ENCODE results near the gene HSPA14. TPM values are rescaled to one million over a fixed set of nuclear protein-coding genes. Genes with fewer than 3 reads are reported as not detected.
"Not testable (repeated sequence)": the region's sequence is repeated elsewhere in the genome, so short reads cannot be mapped to it uniquely, and the experiment has no call there.

The HSPA14 gene
- total RNA-seq, 6 experiments from 2014 or later = 10.7 to 13.7 (median 13.3) TPM

GRCh38 chr10:14855453-14855852 is 17.3 kb downstream of the HSPA14 start:
- no peak for DNase-seq
- H3K36me3 Mint-ChIP-seq (ENCODE audit: low read depth) = peaks cover 6% of the 10 kb centered on the region; the same call in 1 of the 2 replicates
- H3K4me1 Mint-ChIP-seq (ENCODE audit: low read depth) = no peaks in the 10 kb centered on the region
- H3K9me3 Mint-ChIP-seq = no peaks in the 10 kb centered on the region
- H3K27me3 Mint-ChIP-seq (ENCODE audit: insufficient read depth) = no peaks in the 10 kb centered on the region
- no peak overlapping the region for H3K4me3 Mint-ChIP-seq
- no peak overlapping the region for H3K27ac Mint-ChIP-seq
- TF ChIP-seq CTCF (IDR thresholded peaks at IDR 0.05) = no peak

- TF ChIP-seq CTCF (IDR thresholded peaks at IDR 0.05) = no peak
- no peak for DNase-seq
- H3K27me3 Mint-ChIP-seq (ENCODE audit: insufficient read depth) = no peaks in the 10 kb centered on the region
- H3K36me3 Mint-ChIP-seq (ENCODE audit: low read depth) = peaks cover 6% of the 10 kb centered on the region; the same call in 1 of the 2 replicates
- H3K4me3 Mint-ChIP-seq = no peak overlapping the region
- H3K27ac Mint-ChIP-seq = no peak overlapping the region
- H3K9me3 Mint-ChIP-seq = no peaks in the 10 kb centered on the region
- no peaks in the 10 kb centered on the region for H3K4me1 Mint-ChIP-seq (ENCODE audit: low read depth)
Observed at GRCh38 chr10:14858338-14858960, 20.3 kb downstream of the HSPA14 start.

GRCh38 chr10:14859043-14859442 is 20.9 kb downstream of the HSPA14 start:
- Mint-ChIP-seq H3K27ac (no peak overlapping the region), H3K36me3 (ENCODE audit: low read depth) (peaks cover 6% of the 10 kb centered on the region; the same call in 1 of the 2 replicates), H3K9me3 (no peaks in the 10 kb centered on the region), H3K4me1 (ENCODE audit: low read depth) (no peaks in the 10 kb centered on the region), H3K4me3 (no peak overlapping the region), H3K27me3 (ENCODE audit: insufficient read depth) (no peaks in the 10 kb centered on the region)
- DNase-seq = no peak
- no peak for TF ChIP-seq CTCF (IDR thresholded peaks at IDR 0.05)

GRCh38 chr10:14859775-14860174 is 21.7 kb downstream of the HSPA14 start:
- Mint-ChIP-seq H3K27ac (no peak overlapping the region), H3K27me3 (ENCODE audit: insufficient read depth) (no peaks in the 10 kb centered on the region)

GRCh38 chr10:14860791-14861190 is 22.7 kb downstream of the HSPA14 start:
- Mint-ChIP-seq H3K4me3 (no peak overlapping the region), H3K27me3 (ENCODE audit: insufficient read depth) (no peaks in the 10 kb centered on the region), H3K4me1 (ENCODE audit: low read depth) (no peaks in the 10 kb centered on the region), H3K27ac (no peak overlapping the region), H3K36me3 (ENCODE audit: low read depth) (peaks cover 10% of the 10 kb centered on the region), H3K9me3 (no peaks in the 10 kb centered on the region)
- TF ChIP-seq CTCF (IDR thresholded peaks at IDR 0.05) = no peak
- no peak for DNase-seq

More at GRCh38 chr10:14859775-14860174, 21.7 kb downstream of the HSPA14 start:
- H3K4me1 Mint-ChIP-seq (ENCODE audit: low read depth) = no peaks in the 10 kb centered on the region
- H3K4me3 Mint-ChIP-seq = no peak overlapping the region
- no peaks in the 10 kb centered on the region for H3K9me3 Mint-ChIP-seq
- H3K36me3 Mint-ChIP-seq (ENCODE audit: low read depth) = peaks cover 6% of the 10 kb centered on the region; the same call in 1 of the 2 replicates
- TF ChIP-seq CTCF (IDR thresholded peaks at IDR 0.05) = no peak
- DNase-seq = no peak

GRCh38 chr10:14864466-14864865 is 26.4 kb downstream of the HSPA14 start:
- H3K4me3 Mint-ChIP-seq; H3K4me1 Mint-ChIP-seq (ENCODE audit: low read depth); H3K9me3 Mint-ChIP-seq; H3K27ac Mint-ChIP-seq; H3K27me3 Mint-ChIP-seq (ENCODE audit: insufficient read depth); DNase-seq: not testable (repeated sequence)
- H3K36me3 Mint-ChIP-seq (ENCODE audit: low read depth) = peaks cover 11% of the 10 kb centered on the region

GRCh38 chr10:14864871-14865270 is 26.8 kb downstream of the HSPA14 start:
- H3K27me3 Mint-ChIP-seq (ENCODE audit: insufficient read depth); H3K4me3 Mint-ChIP-seq; H3K9me3 Mint-ChIP-seq; H3K4me1 Mint-ChIP-seq (ENCODE audit: low read depth); DNase-seq; H3K27ac Mint-ChIP-seq: not testable (repeated sequence)
- peaks cover 15% of the 10 kb centered on the region for H3K36me3 Mint-ChIP-seq (ENCODE audit: low read depth)
